GM19025 (cell line): ENCODE results near the gene HDAC10.

Source experiments
- ATAC-seq: cut with Tn5 transposase; IDR thresholded peaks from one replicate; pipeline ENCODE4 v1.9.1; 2021; ENCODE audit warnings: mild to moderate bottlenecking, low read depth, moderate library complexity; ENCODE audit not compliant: unreplicated experiment

HDAC10 gene

DNA sequence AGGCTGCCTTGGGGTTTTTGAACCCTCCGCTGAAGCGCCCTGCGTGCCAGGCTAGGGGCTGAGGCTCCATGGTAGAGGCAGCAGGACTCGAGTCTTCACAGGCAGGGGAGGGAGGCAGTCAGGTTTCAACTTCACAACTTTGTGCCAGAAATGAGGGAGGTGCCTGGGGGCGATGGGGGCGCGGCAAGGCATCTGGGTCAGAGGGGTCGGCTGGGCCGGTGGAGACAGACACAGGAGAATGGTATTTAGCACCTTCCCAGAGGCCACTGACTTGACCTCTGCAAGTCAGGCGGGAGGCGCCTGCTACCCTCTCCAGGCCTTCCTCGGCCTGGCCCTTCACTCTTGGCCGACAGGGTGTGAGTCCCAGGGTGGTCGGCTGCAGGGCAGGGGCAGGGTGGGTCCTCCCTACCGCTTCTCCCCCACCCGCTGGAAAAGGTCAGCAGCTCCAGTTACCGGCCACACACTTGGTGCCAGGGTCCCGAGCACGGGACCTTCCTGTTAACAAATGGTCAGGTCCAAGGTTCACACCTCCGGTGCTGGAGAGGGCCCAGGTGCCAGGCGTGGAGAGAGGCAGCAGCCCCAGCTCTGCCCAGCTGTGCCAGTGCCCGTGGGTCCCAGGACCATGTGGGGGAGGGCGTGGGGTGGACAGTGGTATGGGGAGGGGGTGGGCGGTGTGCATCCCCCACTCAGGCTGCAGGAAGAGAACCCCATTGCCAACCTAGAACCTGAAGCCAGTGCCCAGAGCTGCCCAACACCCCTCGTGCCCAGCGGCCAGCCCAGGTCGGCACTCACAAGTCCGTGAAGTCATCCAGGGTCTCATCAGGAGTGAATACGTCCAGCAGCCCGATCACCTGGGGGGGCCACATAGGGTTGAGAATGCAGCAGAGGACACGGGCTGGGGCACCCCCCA lies 6.6 kb upstream of the HDAC10 start:
- no peak for ATAC-seq

DNA sequence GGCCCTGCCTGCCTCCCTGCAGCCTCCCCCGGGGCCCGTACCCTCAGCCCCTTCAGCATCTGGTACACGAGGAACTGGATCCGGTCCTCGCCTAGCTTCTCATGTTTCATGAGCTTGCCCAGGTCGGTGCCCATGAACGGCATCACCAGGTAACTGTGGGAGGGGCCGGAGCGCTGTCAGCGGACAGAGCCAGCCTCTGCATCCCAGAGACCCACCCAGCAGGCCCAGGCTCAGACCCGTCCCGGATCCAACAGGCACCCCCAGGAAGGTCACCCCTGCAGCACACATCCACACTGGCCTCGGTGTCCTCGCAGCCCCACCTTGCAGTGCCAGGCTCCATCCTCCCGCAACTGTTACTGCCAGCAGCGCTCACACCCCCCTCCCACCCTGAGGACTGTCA lies 6.0 kb upstream of the HDAC10 start:
- ATAC-seq: no peak

DNA sequence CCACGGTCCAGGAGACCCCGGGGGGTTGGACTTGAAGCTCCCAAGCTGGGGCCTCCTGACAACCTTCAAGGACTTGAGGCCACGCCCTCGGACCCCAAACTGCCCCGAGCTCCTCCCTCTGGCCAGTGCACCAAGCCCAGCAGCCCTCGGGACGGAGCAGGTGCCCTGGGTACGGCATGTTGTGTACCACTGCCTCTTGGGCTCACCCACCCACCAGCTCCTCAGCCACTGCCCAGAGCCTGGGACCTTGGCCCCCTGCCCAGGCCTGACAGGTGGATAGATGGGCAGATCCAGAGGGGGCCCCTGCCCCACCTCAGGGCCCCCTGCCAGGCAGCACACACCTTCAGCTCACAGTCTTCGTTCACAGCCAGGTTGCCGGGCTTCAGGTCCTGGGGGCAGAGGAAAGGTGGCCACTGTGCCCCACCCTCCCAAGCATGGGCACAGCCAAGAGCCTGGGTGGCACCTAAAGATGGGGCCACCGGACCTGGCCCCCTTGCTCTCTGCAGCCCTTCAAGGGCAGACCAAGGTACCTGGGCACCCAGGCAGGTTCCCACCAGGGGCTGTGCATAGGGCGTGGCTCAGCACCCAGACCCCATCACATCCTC lies 5.3 kb upstream of the HDAC10 start:
- no peak for ATAC-seq

DNA sequence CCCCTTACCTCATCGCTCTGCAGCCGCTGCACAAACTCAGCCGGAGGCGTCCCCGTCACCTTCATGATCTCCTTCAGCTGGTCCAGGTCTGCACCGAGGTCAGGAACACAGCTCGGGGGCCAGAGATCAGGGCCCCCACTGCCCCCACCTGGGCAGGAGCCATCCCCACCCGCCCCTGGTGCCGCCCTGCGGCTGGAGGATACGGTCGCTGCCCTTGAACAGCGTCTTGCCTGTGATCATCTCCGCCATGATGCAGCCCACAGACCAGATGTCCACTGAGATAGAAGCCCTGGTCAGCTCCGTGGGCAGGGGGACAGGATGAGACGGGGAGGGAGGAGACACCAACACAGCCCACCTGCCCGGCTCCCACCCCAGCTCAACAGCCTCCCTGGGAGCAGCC lies 4.5 kb upstream of the HDAC10 start:
- no peak for ATAC-seq

DNA sequence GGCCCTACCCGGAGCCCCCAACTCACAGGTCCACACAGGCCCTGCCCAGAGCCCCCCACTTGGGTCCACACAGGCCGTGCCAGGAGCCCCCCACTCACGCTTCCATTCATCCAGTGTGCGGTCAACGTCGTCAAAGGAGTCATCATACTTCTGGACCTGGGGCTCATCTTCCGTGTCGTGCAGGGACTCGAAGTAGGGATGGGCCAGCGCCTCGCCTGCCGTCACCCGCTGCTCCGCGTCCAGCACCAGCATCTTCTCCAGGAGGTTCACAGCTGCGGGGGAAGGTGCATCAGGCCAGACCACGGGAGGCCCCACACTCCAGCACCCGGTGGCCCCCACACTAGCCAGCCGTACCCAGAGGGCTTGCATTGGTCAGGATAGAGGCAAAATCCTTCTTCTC lies 4.0 kb upstream of the HDAC10 start:
- ATAC-seq: no peak

DNA sequence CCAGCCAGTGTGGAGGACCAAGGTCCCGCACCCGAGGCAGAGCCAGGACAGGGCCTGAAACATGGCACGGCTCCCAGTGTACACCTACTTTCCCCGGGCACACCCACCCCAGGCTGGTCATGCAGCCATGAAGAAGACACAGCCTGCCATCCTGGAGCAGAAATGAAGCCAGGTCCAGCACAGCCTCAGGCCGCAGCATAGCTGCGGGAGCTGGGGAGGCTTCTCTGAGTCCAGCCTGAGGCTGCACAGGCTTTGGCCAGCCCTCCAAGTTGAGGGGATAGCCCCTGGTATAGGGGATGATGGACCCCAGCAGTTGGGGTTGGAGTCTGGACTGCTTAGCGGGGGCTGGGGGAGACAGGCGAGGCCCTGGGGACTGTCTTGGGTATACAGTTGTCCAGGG lies 2.9 kb upstream of the HDAC10 start:
- no peak for ATAC-seq

DNA sequence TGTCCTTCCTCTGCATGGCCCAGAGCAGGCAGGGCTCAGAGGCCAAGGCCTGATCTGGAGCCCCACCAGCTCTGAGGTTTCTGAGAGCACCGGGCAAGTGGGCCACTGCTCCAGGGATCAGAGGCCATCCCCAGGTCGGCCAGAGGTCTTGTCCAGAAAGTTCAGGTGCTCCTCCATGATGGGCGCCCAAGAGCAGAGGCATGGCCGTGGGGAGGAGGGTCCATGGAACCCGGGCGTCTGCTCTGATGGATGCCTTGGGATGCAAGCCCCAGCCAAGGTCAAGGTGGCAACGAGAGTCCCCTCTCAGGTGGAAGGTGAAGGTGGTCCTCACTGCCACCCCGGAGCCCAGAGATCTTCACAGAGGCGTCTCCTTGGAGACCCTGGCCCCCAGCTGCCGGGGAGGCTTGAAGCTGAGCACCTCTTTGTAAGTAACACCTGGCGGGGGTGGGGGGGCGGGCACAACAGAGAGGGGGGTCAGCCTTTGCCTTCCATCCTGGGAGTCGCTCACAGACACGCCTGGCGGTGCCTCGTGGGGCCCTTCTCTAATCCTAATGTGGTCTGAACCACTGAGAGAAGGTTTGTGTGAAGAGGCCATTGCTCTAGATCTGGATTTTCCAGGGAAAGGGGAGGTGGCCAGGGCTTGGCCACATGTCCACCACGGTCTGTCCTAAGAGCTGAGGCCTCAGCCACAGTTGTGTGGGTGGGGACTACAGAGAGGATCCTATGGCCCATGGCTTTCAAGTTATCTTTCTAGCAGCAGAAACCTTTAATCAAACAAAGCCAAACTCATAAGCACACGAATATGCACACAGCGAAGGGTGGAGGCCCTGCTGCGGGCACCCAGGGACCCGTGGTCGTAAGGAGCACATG lies 2.2 kb upstream of the HDAC10 start:
- no peak for ATAC-seq

DNA sequence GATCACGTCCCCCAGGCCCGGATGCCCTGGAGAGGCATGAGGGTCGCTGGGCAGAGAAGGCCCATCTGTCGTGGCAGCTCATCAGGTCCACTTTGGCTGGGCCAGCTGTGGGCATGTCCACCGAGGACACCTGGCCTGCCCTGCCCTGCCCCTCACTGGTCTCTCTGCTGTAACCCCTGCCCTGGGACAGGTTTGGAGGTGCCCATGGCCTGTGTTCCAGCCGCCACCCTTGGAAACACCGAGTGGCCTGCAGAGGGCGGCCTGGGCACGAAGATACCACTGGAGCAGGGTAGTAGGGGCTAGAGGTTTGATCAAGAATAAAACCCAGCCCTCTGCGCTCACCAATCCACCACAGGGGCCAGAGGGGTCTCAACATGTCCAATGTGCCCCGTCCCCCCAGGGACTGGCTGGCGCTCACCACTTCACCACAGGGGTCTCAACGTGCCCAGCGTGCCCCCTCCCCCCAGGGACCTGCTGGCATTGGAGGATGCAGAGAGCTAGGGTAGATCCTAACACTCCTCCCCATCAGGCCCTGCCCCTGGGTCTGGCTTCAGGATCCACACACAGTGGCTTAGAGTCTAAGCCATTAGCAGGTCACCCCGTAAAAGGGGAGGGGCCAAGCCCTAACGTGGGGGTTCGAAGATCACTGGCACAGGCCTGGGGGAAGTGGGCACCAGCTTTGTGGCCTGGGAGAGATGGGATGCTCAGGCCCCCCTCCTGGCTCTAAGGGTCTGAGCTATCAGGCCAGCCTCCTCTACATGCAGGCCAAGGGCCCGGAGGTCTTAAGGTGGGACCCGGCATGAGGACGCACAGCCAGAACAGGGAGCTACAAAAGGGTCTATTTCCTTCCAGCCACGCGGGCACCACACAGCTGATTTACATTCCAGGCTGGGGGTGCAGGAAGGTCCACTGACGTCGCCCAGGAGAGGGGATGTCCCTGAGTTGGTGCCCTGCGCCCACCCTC lies 1.3 kb upstream of the HDAC10 start:
- ATAC-seq: no peak

DNA sequence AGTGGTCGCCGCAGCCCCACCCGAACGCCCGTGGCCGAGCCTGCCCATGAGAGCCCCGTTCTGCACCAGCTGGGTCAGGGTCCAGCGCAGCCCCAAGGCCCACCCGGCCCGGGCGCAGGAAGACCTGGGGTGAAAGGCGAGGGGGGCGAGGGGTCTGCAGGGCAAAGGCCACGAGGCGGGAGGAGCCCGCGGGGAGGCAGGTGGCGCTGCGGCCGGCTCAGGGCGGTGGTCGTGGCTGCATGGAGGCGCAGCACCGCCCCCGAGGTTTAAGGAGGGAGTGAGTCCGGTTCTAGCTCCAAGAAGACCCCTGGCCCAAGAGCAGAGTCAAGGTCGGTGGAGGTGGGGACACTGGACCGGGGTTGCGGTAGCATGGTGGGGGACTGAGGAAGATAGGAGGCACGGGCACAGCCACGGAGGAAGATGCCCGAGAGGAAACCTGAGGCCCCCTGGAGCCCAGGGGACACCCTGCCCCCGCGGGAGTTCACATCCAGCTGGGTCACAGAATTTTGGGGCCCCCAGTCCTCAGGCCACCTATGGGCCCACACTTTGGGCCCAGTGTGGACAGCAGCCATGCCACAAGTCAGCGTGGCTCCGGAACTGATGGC lies 514 bp upstream of the HDAC10 start:
- no peak for ATAC-seq

DNA sequence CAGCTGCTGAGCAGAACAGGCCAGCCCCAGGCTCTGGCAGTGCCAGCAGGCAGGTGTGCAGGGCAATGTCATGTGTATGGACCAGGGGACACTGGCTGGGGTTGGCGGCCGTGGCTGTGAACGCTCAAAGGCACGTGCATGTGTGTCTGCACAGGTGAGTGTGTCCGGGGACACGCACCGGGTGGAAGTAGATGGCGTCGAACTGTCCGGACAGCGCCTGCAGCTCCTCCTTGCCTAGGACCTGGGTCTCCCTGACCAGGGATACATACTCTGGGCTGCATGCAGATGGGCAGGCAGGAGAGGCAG lies 863 bp downstream of the HDAC10 start:
- no peak for ATAC-seq

DNA sequence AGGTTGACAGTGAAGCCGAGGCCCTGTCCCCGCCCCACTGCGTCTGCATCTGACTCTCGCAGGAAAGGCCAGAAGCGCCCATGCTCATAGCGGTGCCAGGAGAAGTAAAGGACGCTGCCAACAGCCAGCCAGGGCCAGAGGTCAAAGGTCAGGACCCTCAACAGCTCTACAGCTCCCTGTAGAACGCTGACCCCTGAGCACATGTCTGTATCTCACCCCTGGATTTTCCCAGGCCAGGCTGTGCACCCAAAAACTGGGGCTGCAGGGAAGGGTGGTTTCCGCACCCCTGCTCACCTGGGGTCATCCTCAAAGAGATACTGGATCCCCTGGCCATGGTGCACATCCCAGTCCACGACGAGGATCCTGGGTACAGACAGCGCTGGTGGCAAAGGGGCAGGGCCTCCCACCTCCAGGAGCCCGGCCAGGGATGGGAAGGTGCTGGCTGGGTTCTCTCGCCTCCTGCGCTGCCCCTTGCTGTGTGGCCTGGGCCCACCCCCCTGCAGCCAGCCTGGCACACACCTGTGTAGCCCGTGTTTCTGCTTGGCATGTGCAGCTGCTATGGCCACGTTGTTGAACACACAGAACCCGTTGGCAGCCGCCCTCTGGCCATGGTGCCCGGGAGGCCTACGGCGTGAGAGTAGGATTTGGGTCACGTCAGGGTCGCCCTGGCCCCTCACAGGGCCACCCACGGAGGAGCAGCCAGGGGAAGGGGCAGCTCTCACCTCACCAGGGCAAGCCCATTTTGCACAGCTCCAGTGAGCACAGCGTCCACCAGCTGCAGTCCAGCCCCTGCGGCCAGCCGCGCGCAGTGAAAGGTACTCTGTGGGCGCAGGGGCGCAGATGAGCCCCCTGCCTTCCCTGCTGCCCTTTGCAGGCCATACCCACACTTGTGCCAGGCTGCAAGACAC lies 1.5 kb downstream of the HDAC10 start:
- no peak for ATAC-seq

DNA sequence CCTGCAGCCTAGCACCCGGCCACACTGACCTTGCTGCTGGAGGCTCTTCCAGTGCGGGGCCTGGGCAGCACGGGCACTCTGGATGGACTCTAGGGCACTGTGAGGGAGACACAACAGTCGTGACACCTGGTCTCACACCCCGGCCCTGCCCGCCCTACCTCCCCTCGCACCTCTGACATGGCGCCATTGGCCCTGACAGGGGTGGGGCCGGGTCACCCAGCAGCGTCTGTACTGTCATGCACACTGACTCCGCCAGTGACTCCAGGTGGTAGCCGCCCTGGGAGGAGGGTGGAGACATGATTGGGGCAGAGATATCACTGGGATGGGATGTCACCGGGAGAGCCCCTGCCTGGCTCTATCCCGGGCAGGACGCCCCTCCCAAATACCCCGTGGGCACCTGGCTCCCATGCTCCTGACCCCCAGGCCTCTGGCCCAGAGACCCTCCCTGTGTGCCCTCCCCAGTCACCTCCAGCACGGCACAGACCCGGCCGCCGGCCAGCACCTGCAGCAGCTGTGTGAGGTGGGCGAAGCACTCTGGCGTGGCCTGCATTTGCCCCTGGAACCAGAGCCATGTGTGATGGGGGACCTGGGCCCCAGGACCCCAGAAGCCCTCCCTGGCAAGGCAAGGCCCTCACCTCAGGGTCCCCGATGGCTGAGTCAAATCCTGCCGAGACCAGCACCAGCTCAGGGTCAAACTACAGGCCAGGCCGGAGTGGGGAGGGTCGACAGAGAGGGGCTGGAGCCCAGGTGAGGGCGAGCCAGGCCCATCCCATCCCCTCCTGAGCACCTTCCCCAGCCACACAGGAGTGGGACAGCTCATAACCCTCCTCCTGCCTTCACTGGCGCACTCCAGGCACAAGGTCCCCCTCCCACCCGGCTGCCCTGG lies 2.6 kb downstream of the HDAC10 start:
- ATAC-seq: no peak

DNA sequence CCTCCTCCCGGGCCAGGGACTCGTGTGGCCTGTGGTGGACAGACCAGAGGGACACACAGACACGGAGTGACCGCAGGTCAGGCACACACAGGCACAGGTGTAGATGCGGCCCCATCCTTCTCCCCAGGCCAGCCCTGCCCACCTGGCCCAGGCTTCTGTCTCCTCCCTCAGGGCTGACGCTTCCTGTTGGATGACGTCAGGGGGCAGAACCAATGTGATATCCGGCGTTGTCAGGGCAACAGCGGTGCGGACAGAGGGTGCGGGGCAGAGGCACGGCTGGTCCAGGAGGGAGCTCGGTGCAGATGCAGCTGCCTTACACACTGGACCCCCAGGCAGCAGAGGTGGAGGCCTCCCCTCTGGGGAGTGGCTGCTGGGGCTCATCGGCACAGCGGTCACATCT lies 3.3 kb downstream of the HDAC10 start:
- no peak for ATAC-seq

DNA sequence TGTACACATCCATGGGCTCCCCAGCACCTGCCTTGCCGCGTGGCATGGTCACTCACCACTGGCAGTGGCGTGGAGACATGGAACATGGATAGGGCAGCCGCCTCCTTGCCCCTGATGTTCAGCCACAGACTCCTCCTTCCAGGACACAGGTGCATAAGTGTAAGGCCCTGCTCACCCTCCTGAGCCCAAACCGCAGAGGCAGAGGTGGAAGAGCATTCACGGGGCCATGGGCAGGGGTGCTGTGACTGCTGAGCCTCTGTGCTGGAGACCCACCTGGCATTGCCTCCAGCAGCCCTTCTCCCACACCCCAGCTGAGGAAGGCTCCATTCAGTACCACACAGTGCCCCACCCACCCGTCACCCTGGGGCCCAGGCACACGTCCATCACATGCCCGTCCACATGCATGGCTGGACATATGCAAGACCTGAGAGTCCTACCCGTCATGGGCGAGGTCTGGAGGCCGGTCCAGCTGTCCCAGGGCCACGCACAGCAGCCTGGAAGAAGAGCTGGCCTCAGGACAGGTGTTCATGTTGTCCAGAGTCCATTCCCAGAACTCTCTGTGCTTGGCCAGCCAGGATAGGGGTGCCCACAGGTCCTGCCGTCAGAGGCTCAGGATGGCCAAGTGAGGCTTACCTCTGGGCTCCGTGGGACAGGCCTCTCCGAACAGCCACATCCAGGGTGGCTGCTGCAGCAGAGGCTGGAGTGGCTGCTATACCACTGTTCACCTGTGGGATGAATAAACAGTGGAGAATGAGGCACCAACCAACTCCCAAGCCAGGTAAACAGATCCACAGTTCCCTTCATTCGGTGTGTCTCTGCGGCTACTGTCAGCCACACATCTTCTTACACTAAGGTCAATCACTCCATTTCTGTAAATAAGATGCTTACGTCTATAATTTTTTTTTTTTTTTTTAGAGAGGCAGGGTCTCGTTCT lies 4.6 kb downstream of the HDAC10 start:
- no peak for ATAC-seq

DNA sequence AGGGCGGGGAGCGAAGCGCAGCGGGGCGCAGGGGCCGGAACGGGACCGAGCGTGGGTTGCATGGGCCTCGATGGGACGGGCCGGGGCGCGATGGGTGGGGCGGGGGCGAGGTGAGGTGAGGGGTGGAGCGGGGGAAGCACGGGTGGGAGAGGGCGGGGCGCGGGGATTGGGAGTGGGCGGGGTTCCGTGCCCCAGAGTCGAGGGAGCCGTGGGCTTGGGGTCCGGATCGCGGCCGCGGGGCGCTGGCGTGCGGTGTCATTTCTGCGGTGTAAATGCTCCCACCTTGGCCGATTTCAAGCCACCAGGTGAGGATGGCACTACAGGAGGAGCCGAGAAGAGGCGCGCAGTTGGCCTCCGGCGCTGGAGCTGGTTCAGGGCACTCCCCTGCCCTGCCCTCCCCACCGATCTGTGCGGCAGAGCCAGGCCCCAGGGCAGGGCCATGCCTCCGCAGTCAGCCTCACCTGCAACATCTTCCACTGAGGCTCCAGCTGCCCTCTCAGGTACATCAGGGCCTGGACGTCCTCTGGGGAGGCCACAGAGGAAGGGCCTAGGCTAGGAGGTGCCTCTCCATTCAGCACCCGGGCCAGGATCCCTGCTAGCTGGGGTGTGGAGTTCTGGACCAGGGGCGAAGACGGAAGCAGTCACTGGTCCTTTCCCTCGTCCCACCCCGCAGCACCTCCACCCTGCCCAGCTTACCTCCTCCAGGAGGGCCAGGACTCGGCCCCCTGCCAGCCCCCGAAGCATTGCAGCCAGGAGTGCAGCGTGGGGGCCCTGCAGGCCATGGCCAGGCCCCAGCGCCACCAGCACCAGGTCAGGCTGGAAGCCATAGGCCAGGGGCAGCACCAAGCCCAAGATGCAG lies 5.6 kb downstream of the HDAC10 start:
- no peak for ATAC-seq
